Mucosa of gallbladder (tissue), 1 donor: ENCODE results near the gene TMEM255B. TPM values are rescaled to one million over a fixed set of nuclear protein-coding genes. Genes with fewer than 3 reads are reported as not detected.
"Not testable (repeated sequence)": the region's sequence is repeated elsewhere in the genome, so short reads cannot be mapped to it uniquely, and the experiment has no call there.

Experiments
- DNase-seq: peaks from one replicate; pipeline ENCODE4 v3.0.0-alpha.2; 2020; ENCODE audit warnings: low spot score
- total RNA-seq: library from RNA; stranded (reverse); gene quantifications from one replicate; pipeline ENCODE4 v1.2.1, GENCODE V29; 2021
- donor health status: DM: no; HTN: no; CAD: no.

The TMEM255B gene
- 17.0 TPM for total RNA-seq

DNA sequence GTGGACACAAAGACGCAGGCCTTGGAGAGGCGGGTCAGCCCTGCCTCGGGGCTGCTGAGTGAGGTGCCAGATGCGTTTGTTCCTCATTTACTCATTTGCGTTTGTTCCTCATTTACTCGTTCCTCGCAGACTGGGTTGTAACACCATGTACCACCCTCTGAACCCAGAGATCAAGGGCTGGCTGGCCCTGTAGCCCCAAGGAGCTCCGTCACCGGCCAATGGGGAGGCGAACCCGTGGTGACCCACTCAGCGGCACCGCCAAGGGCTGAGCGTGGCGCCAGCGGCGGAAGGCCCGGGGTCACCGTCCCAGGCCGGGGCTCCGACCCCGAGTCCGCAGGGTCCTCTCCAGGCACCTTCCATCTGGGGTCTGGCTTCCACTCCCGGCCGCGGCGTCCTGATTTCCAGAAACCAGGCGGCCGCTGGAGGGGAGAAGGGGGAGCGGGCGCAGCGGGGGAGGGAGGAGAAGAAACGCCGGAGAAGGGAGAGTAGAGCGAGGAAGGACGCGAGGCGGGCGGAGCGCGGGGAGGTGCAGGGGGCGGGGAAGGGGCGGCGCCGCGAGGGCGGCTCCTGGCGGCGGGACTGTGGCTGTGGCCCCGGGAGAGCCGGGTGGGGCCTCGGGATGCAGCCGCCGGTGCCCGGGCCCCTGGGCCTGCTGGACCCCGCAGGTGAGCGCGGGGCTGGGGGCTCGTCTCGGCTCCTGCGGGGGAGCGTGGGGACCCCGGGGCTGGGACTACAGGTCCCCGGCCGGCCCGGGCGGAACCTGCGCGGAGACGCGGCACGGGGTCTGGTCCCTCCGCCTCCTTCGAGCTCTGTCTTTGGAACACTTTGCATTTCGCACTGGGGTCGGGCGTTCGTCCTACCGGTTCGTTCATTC lies at the start of gene TMEM255B:
TSS of gene TMEM255B (plus strand) at position 576 of the 874 bp plus-strand sequence. CDS start at position 620, 44 bp downstream.
- DNase-seq: peak; percentile 79

GRCh38 chr13:113722921-113723320 lies 36.1 kb upstream of the TMEM255B start:
- DNase-seq: no peak

GRCh38 chr13:113723410-113724015 lies 35.5 kb upstream of the TMEM255B start:
- no peak for DNase-seq

GRCh38 chr13:113724016-113724758 lies 34.8 kb upstream of the TMEM255B start:
- no peak for DNase-seq

- DNase-seq: peak; percentile 69
Observed at GRCh38 chr13:113724780-113725315, 34.2 kb upstream of the TMEM255B start.

DNA sequence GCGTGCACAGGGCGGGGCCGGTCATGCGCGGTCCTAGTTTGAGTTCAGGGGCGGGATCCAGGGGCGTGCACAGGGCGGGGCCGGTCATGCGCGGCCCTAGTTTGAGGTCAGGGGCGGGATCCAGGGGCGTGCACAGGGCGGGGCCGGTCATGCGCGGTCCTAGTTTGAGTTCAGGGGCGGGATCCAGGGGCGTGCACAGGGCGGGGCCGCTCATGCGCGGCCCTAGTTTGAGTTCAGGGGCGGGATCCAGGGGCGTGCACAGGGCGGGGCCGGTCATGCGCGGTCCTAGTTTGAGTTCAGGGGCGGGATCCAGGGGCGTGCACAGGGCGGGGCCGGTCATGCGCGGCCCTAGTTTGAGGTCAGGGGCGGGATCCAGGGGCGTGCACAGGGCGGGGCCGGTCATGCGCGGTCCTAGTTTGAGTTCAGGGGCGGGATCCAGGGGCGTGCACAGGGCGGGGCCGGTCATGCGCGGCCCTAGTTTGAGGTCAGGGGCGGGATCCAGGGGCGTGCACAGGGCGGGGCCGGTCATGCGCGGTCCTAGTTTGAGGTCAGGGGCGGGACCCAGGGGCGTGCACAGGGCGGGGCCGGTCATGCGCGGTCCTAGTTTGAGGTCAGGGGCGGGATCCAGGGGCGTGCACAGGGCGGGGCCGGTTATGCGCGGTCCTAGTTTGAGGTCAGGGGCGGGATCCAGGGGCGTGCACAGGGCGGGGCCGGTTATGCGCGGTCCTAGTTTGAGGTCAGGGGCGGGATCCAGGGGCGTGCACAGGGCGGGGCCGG lies 33.5 kb upstream of the TMEM255B start:
- DNase-seq: not testable (repeated sequence)

DNA sequence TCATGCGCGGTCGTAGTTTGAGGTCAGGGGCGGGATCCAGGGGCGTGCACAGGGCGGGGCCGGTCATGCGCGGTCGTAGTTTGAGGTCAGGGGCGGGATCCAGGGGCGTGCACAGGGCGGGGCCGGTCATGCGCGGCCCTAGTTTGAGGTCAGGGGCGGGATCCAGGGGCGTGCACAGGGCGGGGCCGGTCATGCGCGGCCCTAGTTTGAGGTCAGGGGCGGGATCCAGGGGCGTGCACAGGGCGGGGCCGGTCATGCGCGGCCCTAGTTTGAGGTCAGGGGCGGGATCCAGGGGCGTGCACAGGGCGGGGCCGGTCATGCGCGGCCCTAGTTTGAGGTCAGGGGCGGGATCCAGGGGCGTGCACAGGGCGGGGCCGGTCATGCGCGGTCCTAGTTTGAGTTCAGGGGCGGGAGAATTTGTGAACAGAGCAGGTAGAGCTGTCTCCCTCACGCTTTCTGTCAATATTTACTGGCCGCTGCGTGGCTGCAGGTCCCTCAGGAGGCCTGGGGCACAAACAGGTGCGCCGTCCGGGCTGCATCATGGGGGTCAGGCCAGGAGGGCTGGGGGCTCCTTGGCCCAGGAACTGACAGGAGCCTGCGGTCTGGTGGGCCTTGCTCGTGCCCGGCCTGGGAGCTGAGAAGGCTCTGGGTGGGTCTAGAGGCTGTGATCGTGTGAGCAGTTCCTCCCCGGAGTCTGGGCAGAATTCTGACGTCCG lies 32.8 kb upstream of the TMEM255B start:
- DNase-seq: not testable (repeated sequence)

- DNase-seq: no peak
Observed at GRCh38 chr13:113726961-113727411, 32.0 kb upstream of the TMEM255B start.

- DNase-seq: no peak
Observed at GRCh38 chr13:113728571-113729054, 30.4 kb upstream of the TMEM255B start.

- DNase-seq: no peak
Observed at GRCh38 chr13:113729187-113730019, 29.6 kb upstream of the TMEM255B start.

DNA sequence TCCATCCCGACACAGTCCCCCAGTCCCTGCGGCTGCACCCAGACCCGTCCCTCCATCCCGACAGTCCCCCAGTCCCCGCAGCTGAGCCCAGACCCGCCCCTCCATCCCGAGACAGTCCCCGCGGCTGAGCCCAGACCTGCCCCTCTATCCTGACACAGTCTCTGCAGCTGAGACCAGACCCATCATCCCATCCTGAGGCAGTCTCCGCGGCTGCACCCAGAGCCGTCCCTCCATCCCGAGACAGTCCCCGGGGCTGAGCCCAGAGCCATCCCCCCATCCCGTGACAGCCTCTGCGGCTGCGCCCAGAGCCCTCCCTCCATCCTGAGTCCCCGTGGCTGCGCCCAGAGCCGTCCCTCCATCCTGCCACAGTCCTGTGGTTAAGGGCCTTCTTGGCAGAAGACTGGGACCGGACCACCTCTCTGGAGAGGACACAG lies 28.8 kb upstream of the TMEM255B start:
- no peak for DNase-seq

DNA sequence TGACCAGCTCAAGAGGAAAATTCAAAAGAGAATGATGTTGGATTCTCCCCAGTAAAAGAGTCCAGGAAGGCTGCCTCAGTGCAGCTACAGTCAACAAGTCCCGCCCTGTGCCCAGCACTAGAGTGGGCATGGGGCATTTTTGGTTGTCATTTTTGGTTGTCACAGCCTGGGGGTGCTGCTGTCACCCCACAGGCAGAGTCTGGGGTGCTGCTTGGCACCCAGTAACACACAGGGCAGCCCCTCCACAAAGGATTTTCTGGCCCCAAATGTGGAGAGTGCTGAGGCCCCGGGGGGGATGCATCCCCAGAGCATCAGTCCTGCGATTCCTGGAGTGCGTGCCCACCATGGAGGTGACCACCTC lies 28.2 kb upstream of the TMEM255B start:
- DNase-seq: no peak

DNA sequence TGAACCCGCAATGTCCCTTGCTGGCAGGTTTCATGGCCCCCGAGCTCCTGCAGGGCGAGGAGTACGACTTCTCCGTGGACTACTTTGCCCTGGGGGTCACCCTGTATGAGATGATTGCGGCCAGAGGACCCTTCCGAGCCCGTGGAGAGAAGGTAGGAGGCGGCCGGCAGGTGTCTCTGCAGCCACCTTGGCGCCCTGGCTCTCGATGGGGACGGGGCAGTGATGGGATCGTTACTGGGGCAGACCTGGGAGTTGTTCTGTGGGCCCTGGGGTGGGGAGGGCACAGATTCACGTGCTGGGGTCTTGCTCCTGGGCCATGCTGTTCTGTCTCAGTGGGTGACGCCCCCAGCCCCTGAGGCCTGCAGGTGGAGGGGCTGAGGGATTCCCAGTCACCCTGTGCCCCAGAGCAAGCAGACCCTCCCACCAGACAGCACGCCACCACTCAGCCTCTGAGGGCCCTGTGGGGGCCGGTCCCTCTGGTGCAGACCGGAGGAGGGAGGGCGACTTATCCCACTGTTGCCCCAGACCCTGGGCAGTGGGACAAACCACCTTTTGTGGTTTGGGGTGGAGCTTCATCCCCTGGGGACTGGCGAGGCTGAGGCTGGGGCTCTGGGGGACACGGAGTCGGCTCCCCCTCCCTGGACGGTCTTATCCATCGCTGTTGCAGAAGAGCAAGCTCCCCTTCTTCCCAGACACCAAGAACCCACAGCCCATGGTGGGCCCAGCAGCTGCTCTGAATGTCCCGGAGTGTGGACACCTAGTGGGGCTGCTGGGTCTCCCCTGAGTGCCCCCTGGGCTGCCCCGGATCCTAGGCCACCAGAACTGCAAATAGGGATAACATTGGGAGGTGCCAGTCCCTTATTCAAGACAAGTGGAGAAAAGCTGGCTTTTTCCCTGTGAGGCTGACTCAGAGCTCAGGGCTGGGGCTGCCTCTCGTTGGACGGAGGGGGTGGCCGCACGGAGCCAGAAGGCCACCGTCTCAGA lies 27.5 kb upstream of the TMEM255B start:
- DNase-seq: no peak

GRCh38 chr13:113732176-113732960 lies 26.7 kb upstream of the TMEM255B start:
- no peak for DNase-seq

DNA sequence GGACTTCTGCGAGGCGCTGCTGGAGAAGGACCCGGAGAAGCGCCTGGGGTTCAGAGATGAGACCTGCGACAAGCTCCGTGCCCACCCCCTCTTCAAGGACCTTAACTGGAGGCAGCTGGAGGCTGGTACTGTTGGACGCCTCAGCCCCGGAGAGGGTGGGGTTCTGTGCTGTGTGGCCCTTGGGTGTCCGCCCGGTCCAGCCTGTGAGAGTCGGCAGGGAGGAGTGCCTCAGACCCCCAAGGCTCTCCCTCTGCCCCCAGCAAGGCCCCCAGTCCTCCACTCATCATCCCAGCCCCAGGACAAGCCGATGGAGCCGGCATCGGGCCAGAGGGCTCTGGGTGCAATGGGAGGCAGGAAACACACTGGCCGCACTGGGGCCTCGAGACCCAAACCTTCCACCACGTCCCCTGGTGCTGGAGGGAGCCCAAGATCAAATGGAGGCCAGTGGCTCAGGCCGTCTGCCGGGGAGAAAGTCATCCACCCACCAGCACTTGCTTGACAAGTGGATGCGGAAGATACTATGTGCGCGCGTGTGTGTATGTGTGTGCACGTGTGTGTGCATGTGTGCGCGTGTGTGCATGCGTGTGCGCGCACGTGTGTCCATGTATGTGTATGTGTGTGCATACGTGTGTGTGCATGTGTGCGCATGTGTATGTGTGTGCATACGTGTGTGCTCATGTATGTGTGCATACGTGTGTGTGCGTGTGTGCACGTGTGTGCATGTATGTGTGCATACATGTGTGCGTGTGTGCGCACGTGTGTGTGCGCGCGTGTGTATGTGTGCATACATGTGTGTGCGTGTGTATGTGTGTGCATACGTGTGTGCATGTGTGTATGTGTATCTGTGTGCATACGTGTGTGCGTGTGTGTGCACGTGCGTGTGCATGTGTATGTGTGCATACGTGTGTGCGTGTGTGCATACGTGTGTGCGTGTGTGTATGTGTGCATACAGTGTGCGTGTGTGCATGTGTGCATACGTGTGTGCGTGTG lies 25.8 kb upstream of the TMEM255B start:
- DNase-seq: no peak
